ENCODE data around the gene XG.
"Not testable (repeated sequence)": the region's sequence is repeated elsewhere in the genome, so short reads cannot be mapped to it uniquely, and the experiment has no call there.

The XG gene, protein sequence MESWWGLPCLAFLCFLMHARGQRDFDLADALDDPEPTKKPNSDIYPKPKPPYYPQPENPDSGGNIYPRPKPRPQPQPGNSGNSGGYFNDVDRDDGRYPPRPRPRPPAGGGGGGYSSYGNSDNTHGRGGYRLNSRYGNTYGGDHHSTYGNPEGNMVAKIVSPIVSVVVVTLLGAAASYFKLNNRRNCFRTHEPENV

GRCh38 chrX:2751874-2752300 is at the start of gene XG:
Gene XG, plus strand, starts transcription at chrX:2752040. Its CDS starts 235 bp downstream, at chrX:2752275.
- FAIRE-seq, result not testable (repeated sequence)

GRCh38 chrX:2703991-2704369 is 47.9 kb upstream of the XG start:
- FAIRE-seq, result no peak

- FAIRE-seq, result peak; percentile 56
Observed at GRCh38 chrX:2705046-2705832, 46.6 kb upstream of the XG start.

DNA sequence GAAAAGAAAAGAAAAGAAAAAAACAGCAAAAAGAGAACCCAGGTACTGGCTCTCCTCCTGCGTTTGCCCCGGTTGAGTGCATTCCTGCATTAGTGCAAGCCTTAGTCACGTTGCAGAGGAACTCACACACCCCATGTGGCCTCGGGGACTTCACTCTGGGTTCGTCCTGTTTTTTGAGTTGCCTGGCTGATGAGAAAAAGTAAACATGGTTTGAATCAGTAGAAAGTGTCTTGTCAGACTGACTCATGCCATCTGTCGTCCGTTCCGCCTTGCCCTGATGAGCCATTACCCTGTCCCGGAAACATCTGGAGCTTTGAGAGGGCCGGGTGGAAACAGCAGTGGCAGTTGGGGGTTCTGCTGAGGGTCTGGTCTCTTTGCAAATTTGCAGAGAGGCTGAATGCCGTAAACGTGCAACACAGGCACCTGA is 44.5 kb upstream of the XG start:
- FAIRE-seq, result peak; percentile 88

GRCh38 chrX:2708021-2708420 is 43.8 kb upstream of the XG start:
- no peak for FAIRE-seq

DNA sequence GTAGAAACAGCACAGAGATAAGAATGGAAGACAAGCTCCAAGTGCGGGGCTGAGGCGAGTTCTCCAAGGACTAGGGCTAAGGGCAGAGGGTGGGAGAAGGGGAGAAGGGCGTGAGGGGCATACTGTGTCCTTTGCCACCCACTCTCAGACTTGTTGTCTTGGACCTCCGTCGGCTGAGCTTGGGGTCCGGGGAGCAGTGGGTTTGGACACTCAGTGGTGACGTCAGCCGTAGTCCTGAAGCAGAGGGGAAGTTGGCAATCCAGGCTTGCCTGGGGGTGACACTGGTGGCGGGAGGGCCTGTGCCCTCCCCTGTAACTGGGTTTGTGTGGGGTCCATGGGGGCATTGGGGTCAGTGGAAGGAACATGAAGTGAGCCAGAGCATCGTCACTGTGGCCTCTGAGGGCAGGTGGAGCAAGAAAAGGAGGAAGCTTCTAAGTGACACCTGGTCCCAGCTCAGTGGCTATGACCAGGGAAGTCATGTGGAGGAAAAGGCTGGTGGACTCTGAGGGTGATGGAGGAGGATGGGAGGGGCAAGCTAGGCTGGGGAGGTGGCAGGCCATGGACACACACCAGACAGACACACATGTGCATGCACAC is 43.1 kb upstream of the XG start:
- no peak for FAIRE-seq

- FAIRE-seq, result no peak
Observed at GRCh38 chrX:2709556-2709955, 42.3 kb upstream of the XG start.

DNA sequence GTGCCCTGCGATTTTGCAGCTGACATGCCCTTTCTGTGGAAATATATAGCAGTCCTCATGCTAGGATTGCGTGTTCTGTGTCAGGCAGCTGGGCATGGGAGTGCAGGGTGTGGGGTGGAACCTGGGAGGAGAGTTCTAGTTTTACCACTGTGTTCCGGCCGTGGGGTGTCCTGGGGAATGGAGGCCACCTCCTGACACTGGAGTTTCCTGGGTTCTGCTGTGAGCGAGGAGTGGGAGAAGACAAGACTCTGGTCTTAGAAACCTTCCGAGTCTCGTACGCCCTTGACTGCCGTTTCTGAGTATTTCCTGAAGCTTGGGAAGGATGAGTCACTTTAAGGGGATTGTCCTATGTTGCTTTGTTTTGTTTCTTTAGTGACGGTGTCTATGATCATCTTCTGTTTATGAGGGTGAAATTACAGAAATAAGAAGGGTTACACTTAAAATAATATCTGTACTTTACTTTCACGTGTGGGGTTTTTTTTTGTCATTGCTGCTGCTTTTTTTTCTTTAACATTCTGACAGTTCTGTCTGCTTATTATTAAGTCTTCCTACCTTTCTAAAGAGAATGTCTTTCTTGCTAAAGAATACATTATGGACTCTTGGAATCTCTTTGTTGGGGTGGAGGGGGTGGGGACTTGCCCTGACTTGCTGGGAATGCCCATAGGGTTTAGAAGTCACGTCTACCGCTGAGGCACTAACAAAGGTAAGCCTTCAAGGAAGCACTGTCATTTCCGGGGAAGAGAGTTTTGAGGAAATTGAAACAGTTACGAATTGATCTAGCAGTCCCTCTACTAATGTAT is 41.6 kb upstream of the XG start:
- no peak for FAIRE-seq

DNA sequence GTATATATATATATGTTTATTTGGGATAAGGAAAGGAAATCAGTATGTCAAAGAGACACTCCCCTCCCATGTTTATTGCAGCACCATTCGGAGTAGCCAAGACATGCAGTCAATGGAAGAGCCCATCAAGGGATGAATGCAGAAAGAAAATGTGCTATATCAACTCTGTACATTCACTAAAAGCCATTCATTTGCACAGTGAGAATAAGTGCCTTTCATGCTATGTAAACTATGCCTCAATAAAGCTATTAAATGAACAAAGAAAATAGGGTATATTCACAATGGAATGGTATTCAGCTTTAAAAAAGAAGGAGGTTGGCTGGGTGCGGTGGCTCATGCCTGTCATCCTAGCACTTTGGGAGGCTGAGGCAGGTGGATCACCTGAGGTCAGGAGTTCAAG is 40.4 kb upstream of the XG start:
- FAIRE-seq, result no peak

- FAIRE-seq, result no peak
Observed at GRCh38 chrX:2712428-2712827, 39.4 kb upstream of the XG start.

- FAIRE-seq, result no peak
Observed at GRCh38 chrX:2712890-2713840, 38.7 kb upstream of the XG start.

GRCh38 chrX:2714551-2714950 is 37.3 kb upstream of the XG start:
- no peak for FAIRE-seq

- no peak for FAIRE-seq
Observed at GRCh38 chrX:2715066-2715600, 36.7 kb upstream of the XG start.

DNA sequence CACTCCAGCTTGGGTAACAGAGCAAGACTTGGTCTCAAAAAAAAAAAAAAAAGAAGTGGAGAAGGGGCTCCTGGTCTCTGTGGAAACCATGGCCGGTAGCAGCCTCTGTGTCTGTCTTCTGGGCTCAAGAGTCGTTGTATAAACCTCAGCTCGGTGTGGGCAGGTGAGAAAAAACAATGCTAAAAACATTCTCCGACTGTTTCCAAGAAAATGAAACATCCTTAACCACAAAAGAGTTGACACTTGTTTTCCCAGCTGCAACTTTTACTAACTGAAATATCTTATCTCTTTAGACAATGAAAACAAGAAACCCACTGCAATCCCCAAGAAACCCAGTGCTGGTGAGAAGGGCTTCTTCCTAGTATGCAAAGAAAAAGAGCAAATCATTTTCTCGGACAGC is 34.5 kb upstream of the XG start:
- FAIRE-seq, result no peak

- FAIRE-seq, result no peak
Observed at GRCh38 chrX:2718821-2719220, 33.0 kb upstream of the XG start.

- FAIRE-seq, result no peak
Observed at GRCh38 chrX:2719774-2720447, 31.9 kb upstream of the XG start.

GRCh38 chrX:2723286-2723879 is 28.5 kb upstream of the XG start:
- no peak for FAIRE-seq

- FAIRE-seq, result not testable (repeated sequence)
Observed at GRCh38 chrX:2727264-2727663, 24.6 kb upstream of the XG start.

GRCh38 chrX:2732076-2732475 is 19.8 kb upstream of the XG start:
- FAIRE-seq, result no peak

DNA sequence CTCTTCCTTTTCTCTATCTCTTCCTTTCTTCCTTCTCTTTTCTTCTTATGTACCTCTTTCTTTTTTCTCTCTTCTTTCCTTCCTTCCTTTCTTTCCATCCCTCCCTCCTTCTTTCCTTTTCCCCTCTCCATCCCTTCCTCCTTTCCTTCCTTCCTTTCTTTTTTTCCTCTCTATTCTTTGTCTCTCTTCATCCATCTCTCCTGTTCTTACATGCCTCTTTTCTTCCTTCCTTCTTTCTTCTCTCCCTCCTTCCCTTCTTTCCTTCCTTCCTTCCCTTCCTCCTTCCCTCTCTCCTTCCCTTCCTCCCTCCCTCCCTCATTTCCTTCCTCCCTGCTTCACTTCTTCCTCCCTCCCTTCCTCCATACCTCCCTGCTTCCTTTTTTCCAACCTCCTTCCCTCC is 19.2 kb upstream of the XG start:
- no peak for FAIRE-seq

GRCh38 chrX:2733286-2733685 is 18.6 kb upstream of the XG start:
- FAIRE-seq, result no peak
